ENCODE data around the gene GABBR1.

Gene GABBR1

GRCh38 chr6:29561606-29562181 lies 71.3 kb downstream of the GABBR1 start:
- DNase-seq: no peak

- no peak for DNase-seq
These were observed 71.9 kb downstream of the GABBR1 start for GRCh38 chr6:29561091-29561490.

- DNase-seq: no peak
These were observed 73.3 kb downstream of the GABBR1 start, which contains the start of gene UBD for GRCh38 chr6:29559524-29560287. Gene UBD, minus strand, starts transcription at chr6:29559732. Its CDS starts 31 bp downstream, at chr6:29559701.

- no peak for DNase-seq
These were observed 74.4 kb downstream of the GABBR1 start for GRCh38 chr6:29558439-29559079.

- DNase-seq: no peak
These were observed 75.7 kb downstream of the GABBR1 start for GRCh38 chr6:29557320-29557719.

GRCh38 chr6:29554764-29555163 lies 78.2 kb downstream of the GABBR1 start:
- DNase-seq: no peak

GRCh38 chr6:29553268-29554057 lies 79.5 kb downstream of the GABBR1 start:
- no peak for DNase-seq

GRCh38 chr6:29552512-29553051 lies 80.4 kb downstream of the GABBR1 start:
- no peak for DNase-seq

GRCh38 chr6:29547573-29547972 lies 85.4 kb downstream of the GABBR1 start:
- DNase-seq: no peak

- no peak for DNase-seq
These were observed 95.1 kb downstream of the GABBR1 start for GRCh38 chr6:29537714-29538403.

GRCh38 chr6:29532320-29532951 lies 100.5 kb downstream of the GABBR1 start:
- DNase-seq: no peak

GRCh38 chr6:29531668-29532067 lies 101.3 kb downstream of the GABBR1 start:
- DNase-seq: no peak

- DNase-seq: no peak
These were observed 102.2 kb downstream of the GABBR1 start for GRCh38 chr6:29530671-29531310.

GRCh38 chr6:29529956-29530355 lies 103.0 kb downstream of the GABBR1 start:
- no peak for DNase-seq

- no peak for DNase-seq
These were observed 103.9 kb downstream of the GABBR1 start for GRCh38 chr6:29528988-29529560.

- no peak for DNase-seq
These were observed 104.6 kb downstream of the GABBR1 start for GRCh38 chr6:29528300-29528931.

GRCh38 chr6:29527564-29527963 lies 105.4 kb downstream of the GABBR1 start:
- no peak for DNase-seq

- no peak for DNase-seq
These were observed 105.9 kb downstream of the GABBR1 start for GRCh38 chr6:29527126-29527525.

GRCh38 chr6:29525311-29525639 lies 107.7 kb downstream of the GABBR1 start:
- DNase-seq: no peak

GRCh38 chr6:29524444-29525310 lies 108.3 kb downstream of the GABBR1 start:
- no peak for DNase-seq
